Muscle of leg (tissue), 16 donors: ENCODE measurements around the gene OR1B1. TPM values are rescaled to one million over a fixed set of nuclear protein-coding genes. Genes with fewer than 3 reads are reported as not detected.

Experiments
- DNase-seq: peaks from one replicate; pipeline ENCODE4 v3.0.0; 2013
- H3K27ac ChIP-seq: one replicate; pipeline ENCODE4 v1.5.1; 2013; ENCODE audit warnings: mild to moderate bottlenecking, low read length, control low read depth
- H3K27me3 ChIP-seq: one replicate; pipeline ENCODE4 v1.6.1; 2013; ENCODE audit warnings: low read length; ENCODE audit not compliant: control insufficient read depth, insufficient read depth
- H3K36me3 ChIP-seq: one replicate; pipeline ENCODE4 v1.6.1; 2013; ENCODE audit warnings: low read length; ENCODE audit not compliant: control insufficient read depth, insufficient read depth
- H3K4me1 ChIP-seq: one replicate; pipeline ENCODE4 v1.6.1; 2013; ENCODE audit warnings: low read length; ENCODE audit not compliant: control insufficient read depth, insufficient read depth
- H3K4me3 ChIP-seq: one replicate; pipeline ENCODE4 v1.5.1; 2013; ENCODE audit warnings: low read length, control low read depth
- H3K9me3 ChIP-seq: replicated peaks from 2 replicates; pipeline ENCODE4 v1.6.1; 2013; ENCODE audit warnings: low read depth, low read length; ENCODE audit not compliant: control insufficient read depth
- WGBS: methylation state at CpG from one replicate; pipeline ENCODE4 v1.1.5; 2013; ENCODE audit warnings: missing lambda C conversion rate; ENCODE audit not compliant: insufficient coverage; 5-methylcytosine and 5-hydroxymethylcytosine counted together
- long read RNA-seq, 11 donors: transcript quantifications; one replicate each; lab custom pipeline, GENCODE V29; 2026
- polyA plus RNA-seq, 8 donors: library from polyadenylated mRNA; unstranded; fragments of 120-200 nt; gene quantifications; one replicate each; pipeline versions ENCODE4 v1.2.1 to v1.2.3, GENCODE V29; 2013; ENCODE audit warnings: inconsistent platforms in 1 of 8, low replicate concordance in 1 of 8; ENCODE audit not compliant: insufficient read length in 8 of 8, insufficient read depth in 1 of 8
- total RNA-seq: library from RNA; stranded (reverse); fragments of 120-200 nt; gene quantifications from one replicate; pipeline ENCODE4 v1.2.4, GENCODE V29; 2013

OR1B1 gene
- total RNA-seq = not detected
- polyA plus RNA-seq = not detected
- long read RNA-seq, donor 1 = 0 reads
- long read RNA-seq, donor 2 = 0 reads
- long read RNA-seq, donor 3 = 0 reads
- long read RNA-seq, donor 4 = 0 reads
- long read RNA-seq, donor 5 = 0 reads
- long read RNA-seq, donor 6 = 0 reads
- long read RNA-seq, donor 7 = 0 reads
- long read RNA-seq, donor 8 = 0 reads
- long read RNA-seq, donor 9 = 0 reads
- long read RNA-seq, donor 10 = 0 reads
- long read RNA-seq, donor 11 = 0 reads

- Histone ChIP-seq H3K4me3 (no peak within 1 kb of the TSS), H3K27ac (no peak within 1 kb of the TSS), H3K9me3 (no peaks in the 10 kb centered on the region), H3K36me3 (no peaks in the 10 kb centered on the region), H3K27me3 (no peaks in the 10 kb centered on the region), H3K4me1 (no peaks in the 10 kb centered on the region)
- no peak for DNase-seq
- no CpG with 5 or more reads among the region's 3 CpGs for WGBS
Observed at GRCh38 chr9:122657527-122657926, at the start of gene OR1B1. Gene OR1B1, minus strand, starts transcription at chr9:122657627.

- no peaks in the 10 kb centered on the region for H3K36me3 ChIP-seq
- WGBS = no CpG with 5 or more reads among the region's 1 CpG
- H3K9me3 ChIP-seq = peaks cover 2% of the 10 kb centered on the region
- no peak for DNase-seq
- H3K4me3 ChIP-seq = no peak overlapping the region
- H3K27ac ChIP-seq = no peak overlapping the region
- H3K4me1 ChIP-seq = no peaks in the 10 kb centered on the region
- H3K27me3 ChIP-seq = no peaks in the 10 kb centered on the region
Observed at GRCh38 chr9:122695696-122696095, 38.3 kb upstream of the OR1B1 start.

- Histone ChIP-seq H3K36me3 (no peaks in the 10 kb centered on the region), H3K4me1 (no peaks in the 10 kb centered on the region), H3K27ac (no peak overlapping the region), H3K4me3 (no peak overlapping the region), H3K27me3 (no peaks in the 10 kb centered on the region), H3K9me3 (no peaks in the 10 kb centered on the region)
- no peak for DNase-seq
Observed at GRCh38 chr9:122684851-122685250, 27.4 kb upstream of the OR1B1 start.

- no peaks in the 10 kb centered on the region for H3K36me3 ChIP-seq
- DNase-seq = no peak
- no peaks in the 10 kb centered on the region for H3K9me3 ChIP-seq
- H3K4me1 ChIP-seq = no peaks in the 10 kb centered on the region
- no peaks in the 10 kb centered on the region for H3K27me3 ChIP-seq
- 75% methylated on average over 1 of the region's 2 CpGs for WGBS
- no peak overlapping the region for H3K27ac ChIP-seq
- no peak overlapping the region for H3K4me3 ChIP-seq
Observed at GRCh38 chr9:122672481-122672880, 15.1 kb upstream of the OR1B1 start.

- Histone ChIP-seq H3K9me3 (no peaks in the 10 kb centered on the region), H3K27ac (no peak within 1 kb of the TSS), H3K27me3 (no peaks in the 10 kb centered on the region), H3K4me3 (no peak within 1 kb of the TSS), H3K4me1 (no peaks in the 10 kb centered on the region), H3K36me3 (no peaks in the 10 kb centered on the region)
- 28% methylated on average over 2 of the region's 2 CpGs for WGBS
- DNase-seq = no peak
Observed at GRCh38 chr9:122661416-122661815, 4.0 kb upstream of the OR1B1 start, which contains the start of gene OR1L1. Gene OR1L1, plus strand, starts transcription at chr9:122661716. Its CDS starts 0 bp downstream, at chr9:122661716.

- no peaks in the 10 kb centered on the region for H3K4me1 ChIP-seq
- WGBS = 0% methylated on average over 1 of the region's 1 CpG
- DNase-seq = peak; percentile 31
- no peak overlapping the region for H3K27ac ChIP-seq
- no peaks in the 10 kb centered on the region for H3K27me3 ChIP-seq
- H3K4me3 ChIP-seq = no peak overlapping the region
- H3K36me3 ChIP-seq = no peaks in the 10 kb centered on the region
- H3K9me3 ChIP-seq = no peaks in the 10 kb centered on the region
Observed at GRCh38 chr9:122656378-122656777, 1.0 kb downstream of the OR1B1 start.

- H3K4me3 ChIP-seq = no peak overlapping the region
- no peaks in the 10 kb centered on the region for H3K4me1 ChIP-seq
- peaks cover 4% of the 10 kb centered on the region for H3K9me3 ChIP-seq
- DNase-seq = no peak
- WGBS = no CpG with 5 or more reads among the region's 2 CpGs
- no peak overlapping the region for H3K27ac ChIP-seq
- no peaks in the 10 kb centered on the region for H3K27me3 ChIP-seq
- no peaks in the 10 kb centered on the region for H3K36me3 ChIP-seq
Observed at GRCh38 chr9:122642226-122642625, 15.2 kb downstream of the OR1B1 start.

GRCh38 chr9:122619996-122620395, 37.4 kb downstream of the OR1B1 start:
- no peak overlapping the region for H3K4me3 ChIP-seq
- H3K4me1 ChIP-seq = no peaks in the 10 kb centered on the region
- H3K36me3 ChIP-seq = no peaks in the 10 kb centered on the region
- DNase-seq = no peak
- no peak overlapping the region for H3K27ac ChIP-seq
- no peaks in the 10 kb centered on the region for H3K9me3 ChIP-seq
- no peaks in the 10 kb centered on the region for H3K27me3 ChIP-seq
- 64% methylated on average over 5 of the region's 7 CpGs for WGBS

GRCh38 chr9:122614362-122614761, 43.1 kb downstream of the OR1B1 start, which contains the start of gene OR1Q1:
Gene OR1Q1, plus strand, starts transcription at chr9:122614738. Its CDS starts 0 bp downstream, at chr9:122614738.
- Histone ChIP-seq H3K9me3 (no peaks in the 10 kb centered on the region), H3K27me3 (no peaks in the 10 kb centered on the region), H3K36me3 (no peaks in the 10 kb centered on the region), H3K4me3 (no peak within 1 kb of the TSS), H3K4me1 (no peaks in the 10 kb centered on the region), H3K27ac (no peak within 1 kb of the TSS)
- no peak for DNase-seq
- WGBS = no CpG with 5 or more reads among the region's 1 CpG

GRCh38 chr9:122609804-122610203, 47.6 kb downstream of the OR1B1 start:
- 47% methylated on average over 3 of the region's 4 CpGs for WGBS
- no peaks in the 10 kb centered on the region for H3K36me3 ChIP-seq
- no peak overlapping the region for H3K27ac ChIP-seq
- no peaks in the 10 kb centered on the region for H3K4me1 ChIP-seq
- no peak for DNase-seq
- H3K27me3 ChIP-seq = no peaks in the 10 kb centered on the region
- no peak overlapping the region for H3K4me3 ChIP-seq
- no peaks in the 10 kb centered on the region for H3K9me3 ChIP-seq

GRCh38 chr9:122606587-122606986, 50.8 kb downstream of the OR1B1 start:
- Histone ChIP-seq H3K36me3 (no peaks in the 10 kb centered on the region), H3K27me3 (no peaks in the 10 kb centered on the region), H3K9me3 (no peaks in the 10 kb centered on the region), H3K27ac (no peak overlapping the region), H3K4me1 (no peaks in the 10 kb centered on the region), H3K4me3 (no peak overlapping the region)
- DNase-seq = no peak
- no CpG with 5 or more reads among the region's 1 CpG for WGBS
